GDM1 (cell line): ENCODE results near the gene KIAA1217.
A peak's percentile ranks its signal among the peaks of the same experiment; 100 is the strongest.
"Not testable (repeated sequence)": the region's sequence is repeated elsewhere in the genome, so short reads cannot be mapped to it uniquely, and the experiment has no call there.

ENCODE experiments used
- DNase-seq: peaks from one replicate; lab custom pipeline; 2025; lab: John Stamatoyannopoulos, UW

KIAA1217 gene

GRCh38 chr10:24339387-24339786, 130.4 kb downstream of the KIAA1217 start:
- no peak for DNase-seq

GRCh38 chr10:24340446-24340845, 131.5 kb downstream of the KIAA1217 start:
- DNase-seq = no peak

- DNase-seq = no peak
Observed at GRCh38 chr10:24340883-24341282, 131.9 kb downstream of the KIAA1217 start.

- DNase-seq = no peak
Observed at GRCh38 chr10:24341371-24341770, 132.4 kb downstream of the KIAA1217 start.

- DNase-seq = no peak
Observed at GRCh38 chr10:24341897-24342296, 133.0 kb downstream of the KIAA1217 start.

GRCh38 chr10:24343686-24344085, 134.7 kb downstream of the KIAA1217 start:
- no peak for DNase-seq

- no peak for DNase-seq
Observed at GRCh38 chr10:24344279-24344678, 135.3 kb downstream of the KIAA1217 start.

GRCh38 chr10:24344695-24345463, 135.9 kb downstream of the KIAA1217 start:
- DNase-seq = no peak

- DNase-seq = no peak
Observed at GRCh38 chr10:24346877-24347519, 138.1 kb downstream of the KIAA1217 start.

- DNase-seq = no peak
Observed at GRCh38 chr10:24349379-24350001, 140.6 kb downstream of the KIAA1217 start.

GRCh38 chr10:24350070-24350921, 141.4 kb downstream of the KIAA1217 start:
- no peak for DNase-seq

GRCh38 chr10:24350922-24351225, 141.9 kb downstream of the KIAA1217 start:
- not testable (repeated sequence) for DNase-seq

GRCh38 chr10:24351961-24352360, 143.0 kb downstream of the KIAA1217 start:
- DNase-seq = no peak

GRCh38 chr10:24352399-24352798, 143.5 kb downstream of the KIAA1217 start:
- DNase-seq = no peak

GRCh38 chr10:24353319-24353718, 144.4 kb downstream of the KIAA1217 start:
- no peak for DNase-seq

- DNase-seq = no peak
Observed at GRCh38 chr10:24355056-24355688, 146.2 kb downstream of the KIAA1217 start.

- DNase-seq = no peak
Observed at GRCh38 chr10:24357344-24358004, 148.5 kb downstream of the KIAA1217 start.

- no peak for DNase-seq
Observed at GRCh38 chr10:24358022-24358421, 149.1 kb downstream of the KIAA1217 start.

GRCh38 chr10:24360282-24361127, 151.6 kb downstream of the KIAA1217 start:
- peak; percentile 36 for DNase-seq

GRCh38 chr10:24363070-24363469, 154.1 kb downstream of the KIAA1217 start:
- DNase-seq = no peak
